ENCODE results near the gene GPR55.

- TF ChIP-seq POLR2A (IDR thresholded peaks at IDR 0.05) (no peak), CTCF (IDR thresholded peaks at IDR 0.05) (no peak)
Observed at GRCh38 chr2:230910546-230911177, 14.4 kb downstream of the GPR55 start.
